GM10266 (cell line): ENCODE data around the gene CMSS1.

Source experiments
- DNase-seq: peaks from one replicate; pipeline ENCODE4 v3.0.0; 2012; ENCODE audit errors: extremely low spot score
- CTCF ChIP-seq: IDR thresholded peaks from 2 replicates; pipeline ENCODE4 v1.5.1; 2012; ENCODE audit warnings: mild to moderate bottlenecking, low read depth; ENCODE audit not compliant: control insufficient read depth, insufficient read depth; ENCODE audit errors: missing control alignments

CMSS1 gene

GRCh38 chr3:99794485-99794884 is 23.2 kb upstream of the CMSS1 start:
- TF ChIP-seq CTCF, result no peak
- DNase-seq, result no peak

DNA sequence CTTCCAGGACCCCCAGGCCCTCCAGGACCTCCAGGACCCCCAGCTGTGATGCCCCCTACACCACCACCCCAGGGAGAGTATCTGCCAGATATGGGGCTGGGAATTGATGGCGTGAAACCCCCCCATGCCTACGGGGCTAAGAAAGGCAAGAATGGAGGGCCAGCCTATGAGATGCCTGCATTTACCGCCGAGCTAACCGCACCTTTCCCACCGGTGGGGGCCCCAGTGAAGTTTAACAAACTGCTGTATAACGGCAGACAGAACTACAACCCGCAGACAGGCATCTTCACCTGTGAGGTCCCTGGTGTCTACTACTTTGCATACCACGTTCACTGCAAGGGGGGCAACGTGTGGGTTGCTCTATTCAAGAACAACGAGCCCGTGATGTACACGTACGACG is 22.1 kb upstream of the CMSS1 start:
- no peak for TF ChIP-seq CTCF
- no peak for DNase-seq

- DNase-seq, result no peak
- TF ChIP-seq CTCF, result no peak
Observed at GRCh38 chr3:99799422-99799821, 18.2 kb upstream of the CMSS1 start.

- no peak for DNase-seq
- TF ChIP-seq CTCF, result no peak
Observed at GRCh38 chr3:99803297-99803696, 14.4 kb upstream of the CMSS1 start.

- no peak for DNase-seq
- TF ChIP-seq CTCF, result no peak
Observed at GRCh38 chr3:99805160-99805559, 12.5 kb upstream of the CMSS1 start.

GRCh38 chr3:99808163-99808794 is 9.4 kb upstream of the CMSS1 start:
- peak; percentile 82 for TF ChIP-seq CTCF
- peak; percentile 48 for DNase-seq

DNA sequence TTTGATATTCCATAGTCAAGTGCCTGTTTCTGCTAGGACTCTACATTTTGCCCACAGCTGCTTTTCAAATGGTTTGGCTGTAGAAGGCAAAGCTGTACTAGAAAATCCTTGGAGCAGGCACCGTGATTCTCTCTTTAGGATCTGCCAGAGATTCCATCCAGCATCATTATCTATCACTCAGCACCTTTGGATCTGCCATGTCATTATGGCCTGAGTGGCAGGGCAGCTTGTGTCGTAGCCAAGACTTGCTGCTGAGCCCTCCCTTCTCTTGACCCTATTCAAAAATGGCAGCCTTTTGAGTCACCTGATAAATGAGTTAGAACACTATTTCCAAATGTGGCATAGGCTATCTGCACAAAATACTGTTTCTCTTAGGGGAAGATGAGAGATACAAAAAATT is 8.1 kb upstream of the CMSS1 start:
- DNase-seq, result no peak
- TF ChIP-seq CTCF, result no peak
